ENCODE data around the gene PDE1A.

Gene PDE1A

GRCh38 chr2:182186132-182186735 is 240.6 kb downstream of the PDE1A start:
- peak; percentile 62 for DNase-seq

- DNase-seq = no peak
Measured at GRCh38 chr2:182182436-182182835, 244.4 kb downstream of the PDE1A start.

GRCh38 chr2:182181381-182181780 is 245.5 kb downstream of the PDE1A start:
- no peak for DNase-seq

DNA sequence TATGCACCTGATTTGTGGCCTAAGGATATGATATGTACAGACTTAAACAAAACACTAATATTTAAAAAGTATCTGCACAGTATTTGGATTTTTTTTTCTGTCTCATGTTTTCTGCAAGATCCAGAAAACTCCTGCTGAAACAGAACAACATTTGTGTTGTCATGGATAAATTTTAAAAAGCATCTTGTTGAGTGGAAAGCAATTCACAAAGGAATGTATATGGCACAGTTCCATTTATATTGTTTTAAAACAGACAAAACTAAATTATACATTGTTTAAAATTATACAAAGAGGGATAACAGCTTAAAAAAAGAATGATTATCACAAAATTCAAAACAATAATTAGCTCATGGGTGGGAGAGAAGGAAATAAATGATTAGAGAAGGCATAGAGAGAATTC is 247.7 kb downstream of the PDE1A start:
- DNase-seq = no peak

- DNase-seq = peak; percentile 44
Measured at GRCh38 chr2:182173944-182174622, 252.8 kb downstream of the PDE1A start.

DNA sequence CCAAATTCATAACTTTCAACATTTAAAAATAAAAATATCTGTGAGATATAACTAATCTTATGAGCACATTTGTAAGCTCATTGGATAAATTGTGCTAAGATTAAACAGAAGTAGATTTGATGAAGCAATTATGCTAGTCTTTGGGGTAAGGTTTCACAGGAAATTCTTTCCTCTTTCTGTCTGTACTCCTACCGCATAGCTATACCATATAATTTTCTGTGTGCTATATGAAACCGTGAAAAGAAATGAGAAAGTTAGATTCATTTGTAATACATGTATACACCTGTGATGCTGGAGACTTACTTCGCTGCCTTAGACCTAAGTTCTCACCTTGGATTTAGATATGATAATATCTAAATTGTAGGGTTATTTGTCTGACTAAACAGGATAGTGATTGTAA is 256.5 kb downstream of the PDE1A start:
- DNase-seq = no peak

- DNase-seq = no peak
Measured at GRCh38 chr2:182167882-182168281, 259.0 kb downstream of the PDE1A start.

GRCh38 chr2:182166841-182167240 is 260.0 kb downstream of the PDE1A start:
- DNase-seq = no peak

GRCh38 chr2:182166406-182166805 is 260.4 kb downstream of the PDE1A start:
- DNase-seq = no peak

DNA sequence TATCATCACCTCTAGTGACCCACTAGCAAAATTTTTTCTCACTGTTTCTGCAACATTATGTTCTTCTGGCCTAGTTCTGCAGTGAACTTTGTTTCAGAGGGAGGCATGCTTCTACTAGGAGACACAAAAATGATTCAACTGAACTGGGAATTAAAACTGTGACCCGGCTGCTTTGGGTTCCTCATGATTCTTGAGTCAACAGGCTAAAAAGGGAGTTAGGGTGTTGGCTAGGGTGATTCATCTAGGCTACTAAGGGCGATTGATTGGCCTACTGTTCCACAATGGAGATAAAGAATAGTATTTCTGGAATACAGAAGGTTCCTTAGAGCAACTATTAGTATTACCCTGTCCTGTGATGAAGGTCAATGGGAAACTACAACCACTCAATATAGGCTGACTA is 261.6 kb downstream of the PDE1A start:
- no peak for DNase-seq

- DNase-seq = no peak
Measured at GRCh38 chr2:182164686-182165085, 262.1 kb downstream of the PDE1A start.

GRCh38 chr2:182163878-182164277 is 263.0 kb downstream of the PDE1A start:
- DNase-seq = no peak

DNA sequence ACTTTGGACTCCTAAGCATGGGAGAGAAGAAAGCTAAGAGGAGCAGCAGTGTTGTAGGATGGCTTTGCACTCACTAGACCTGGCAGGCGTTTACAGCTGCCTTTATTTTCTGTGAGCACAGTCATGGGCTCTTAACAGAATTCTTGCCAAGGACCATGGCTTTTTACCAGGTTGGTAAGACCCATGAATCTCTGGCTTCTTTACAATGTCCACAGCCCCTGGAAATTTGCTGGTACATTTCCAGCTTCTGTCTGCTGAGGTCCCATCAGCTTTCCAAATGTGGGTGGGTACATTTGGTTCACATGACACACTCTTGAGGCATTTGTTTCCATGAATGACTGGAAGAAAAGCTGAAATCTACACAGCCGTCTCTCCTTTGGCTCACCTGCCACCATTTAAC is 278.5 kb downstream of the PDE1A start:
- DNase-seq = no peak

GRCh38 chr2:182144776-182145165 is 282.1 kb downstream of the PDE1A start:
- no peak for DNase-seq

GRCh38 chr2:182144041-182144775 is 282.6 kb downstream of the PDE1A start:
- DNase-seq = peak; percentile 55

GRCh38 chr2:182142062-182142461 is 284.8 kb downstream of the PDE1A start:
- DNase-seq = no peak

DNA sequence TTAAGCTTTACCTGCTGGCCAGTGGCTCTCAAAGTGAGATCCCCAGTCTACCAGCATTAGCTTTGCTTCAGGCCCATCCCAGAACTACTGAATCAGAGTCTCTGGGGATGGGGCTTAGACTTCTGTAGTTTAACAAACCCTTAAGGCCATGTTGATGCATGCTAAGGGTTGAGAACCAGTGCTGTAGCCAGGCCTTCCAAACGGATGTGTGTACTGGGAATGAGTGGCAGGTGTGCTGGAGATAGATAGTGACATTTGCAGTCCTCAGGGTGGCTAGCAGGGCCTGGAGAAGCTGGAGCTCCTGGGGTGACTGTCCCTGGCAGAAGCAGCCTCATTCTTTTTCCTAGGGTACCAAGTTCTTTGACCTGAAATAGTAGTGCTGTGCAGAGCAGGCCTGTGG is 292.6 kb downstream of the PDE1A start:
- DNase-seq = no peak

GRCh38 chr2:182133195-182133891 is 293.5 kb downstream of the PDE1A start:
- peak; percentile 47 for DNase-seq

DNA sequence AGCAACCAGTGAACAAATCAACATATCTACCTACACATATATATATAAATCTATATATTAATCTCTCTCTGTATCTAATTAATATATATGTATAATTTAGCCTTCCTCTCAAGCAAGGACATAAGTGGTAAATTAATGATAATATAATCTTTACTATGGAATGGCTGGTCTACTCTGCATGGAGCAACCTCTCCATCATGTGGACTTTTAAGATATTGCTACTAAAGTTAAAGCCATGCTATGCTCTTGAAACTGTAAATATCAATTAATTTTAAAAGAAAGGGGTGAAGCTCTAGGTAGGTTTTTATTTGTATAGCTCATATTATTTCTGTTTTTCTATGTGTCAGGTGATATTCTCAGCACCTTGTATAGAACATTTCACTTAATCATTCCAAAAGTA is 294.2 kb downstream of the PDE1A start:
- DNase-seq = peak; percentile 26

GRCh38 chr2:182128821-182129707 is 297.8 kb downstream of the PDE1A start:
- no peak for DNase-seq

DNA sequence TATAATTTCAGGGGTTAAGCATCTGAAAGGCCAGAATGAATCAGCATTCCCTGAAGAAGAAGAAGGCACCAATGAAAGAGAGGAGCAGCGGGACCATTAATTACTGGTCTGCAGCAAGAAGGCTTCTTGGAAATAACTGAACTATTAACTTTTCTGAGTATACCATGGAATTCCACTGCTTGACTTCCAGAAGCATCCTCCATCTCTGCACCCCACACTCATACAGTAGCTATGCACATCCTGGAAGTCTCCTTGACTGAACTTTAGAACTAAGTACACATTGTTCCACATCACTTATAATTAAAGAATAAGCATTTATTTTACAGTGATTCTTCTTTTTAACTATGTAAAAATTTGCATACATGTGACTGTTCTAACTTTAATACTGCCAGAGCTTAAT is 309.6 kb downstream of the PDE1A start:
- peak; percentile 59 for DNase-seq

DNA sequence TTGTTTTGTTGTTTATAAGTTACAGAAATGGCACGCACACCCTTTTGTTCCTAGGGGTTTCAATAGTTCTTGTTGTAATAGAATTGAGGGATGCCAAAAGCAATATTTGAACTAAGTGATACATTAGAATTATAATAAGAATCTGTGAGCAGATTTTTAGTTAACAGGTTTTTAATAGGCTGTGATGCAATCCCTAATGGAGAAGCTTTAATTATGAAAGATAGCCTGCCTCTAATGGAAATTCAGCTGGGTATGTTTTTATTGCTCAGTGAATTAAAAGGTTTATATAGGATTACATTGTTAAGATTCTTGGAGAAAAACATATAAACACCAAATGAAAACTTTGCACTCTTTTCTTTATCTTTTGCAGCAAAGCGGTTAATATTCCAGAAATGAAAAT is 310.1 kb downstream of the PDE1A start:
- DNase-seq = no peak

- no peak for DNase-seq
Measured at GRCh38 chr2:182115258-182115657, 311.6 kb downstream of the PDE1A start.
